COLO668 (cell line): ENCODE measurements around the gene RAB33B.
"Not testable (repeated sequence)": the region's sequence is repeated elsewhere in the genome, so short reads cannot be mapped to it uniquely, and the experiment has no call there.

ENCODE experiments used
- DNase-seq: peaks from one replicate; lab custom pipeline; 2025; ENCODE audit not compliant: unreplicated experiment; lab: John Stamatoyannopoulos, UW

RAB33B gene

DNA sequence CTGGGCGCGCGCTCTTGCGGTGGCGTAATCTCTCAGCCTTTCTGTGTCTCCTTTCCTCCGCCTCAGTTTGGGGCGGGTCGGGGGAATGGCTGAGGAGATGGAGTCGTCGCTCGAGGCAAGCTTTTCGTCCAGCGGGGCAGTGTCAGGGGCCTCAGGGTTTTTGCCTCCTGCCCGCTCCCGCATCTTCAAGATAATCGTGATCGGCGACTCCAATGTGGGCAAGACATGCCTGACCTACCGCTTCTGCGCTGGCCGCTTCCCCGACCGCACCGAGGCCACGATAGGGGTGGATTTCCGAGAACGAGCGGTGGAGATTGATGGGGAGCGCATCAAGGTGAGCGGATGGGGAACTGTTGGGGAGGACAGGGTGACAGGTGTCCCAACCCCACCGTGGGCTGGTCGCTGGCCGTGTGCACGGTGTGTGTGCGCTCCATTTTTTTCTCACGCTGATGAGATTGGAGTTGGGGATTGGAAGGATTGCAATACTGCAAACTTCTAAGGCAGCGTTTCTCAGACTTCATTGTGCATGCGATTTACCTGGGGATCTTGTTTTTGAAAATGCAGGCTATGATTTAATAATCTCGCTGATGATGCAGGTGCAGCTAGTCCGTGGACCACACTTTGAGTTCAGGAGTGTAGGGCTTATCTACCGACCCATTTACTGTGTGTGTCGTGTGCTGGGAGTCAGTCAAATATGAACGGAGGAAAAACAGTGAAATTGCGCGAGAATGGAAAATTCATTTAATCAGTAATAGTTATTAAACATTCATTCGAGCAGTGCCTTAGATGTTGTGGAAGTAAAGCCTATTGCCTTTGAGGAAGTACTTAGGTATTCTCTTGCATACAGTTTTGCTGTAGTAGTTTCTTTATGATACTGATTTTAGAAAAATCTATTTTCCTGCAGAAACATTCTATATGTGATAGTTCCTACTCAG, at the start of gene RAB33B:
TSS of gene RAB33B (plus strand) at position 11 of the 935 bp plus-strand sequence. CDS start at position 86, 75 bp downstream.
- peak; percentile 69 for DNase-seq

DNA sequence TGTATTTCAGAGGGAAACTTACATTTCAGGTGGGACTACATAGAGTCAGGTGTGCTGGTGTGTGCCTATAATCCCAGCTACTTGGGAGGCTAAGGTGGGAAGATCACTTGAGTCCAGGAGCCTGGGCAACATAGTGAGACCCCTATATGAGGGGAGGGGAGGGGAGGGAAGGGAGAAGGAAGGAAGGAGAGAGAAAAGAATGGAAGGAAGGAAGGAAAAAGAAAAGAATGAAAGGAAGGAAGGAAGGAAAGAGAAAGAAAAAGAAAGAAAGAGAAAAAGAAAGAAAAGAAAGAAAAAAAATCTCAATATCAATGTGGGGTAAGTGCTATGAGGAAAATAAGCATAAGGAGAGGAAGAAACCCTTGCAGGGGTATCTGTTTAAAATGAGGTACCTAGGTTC, 43.6 kb upstream of the RAB33B start:
- no peak for DNase-seq

DNA sequence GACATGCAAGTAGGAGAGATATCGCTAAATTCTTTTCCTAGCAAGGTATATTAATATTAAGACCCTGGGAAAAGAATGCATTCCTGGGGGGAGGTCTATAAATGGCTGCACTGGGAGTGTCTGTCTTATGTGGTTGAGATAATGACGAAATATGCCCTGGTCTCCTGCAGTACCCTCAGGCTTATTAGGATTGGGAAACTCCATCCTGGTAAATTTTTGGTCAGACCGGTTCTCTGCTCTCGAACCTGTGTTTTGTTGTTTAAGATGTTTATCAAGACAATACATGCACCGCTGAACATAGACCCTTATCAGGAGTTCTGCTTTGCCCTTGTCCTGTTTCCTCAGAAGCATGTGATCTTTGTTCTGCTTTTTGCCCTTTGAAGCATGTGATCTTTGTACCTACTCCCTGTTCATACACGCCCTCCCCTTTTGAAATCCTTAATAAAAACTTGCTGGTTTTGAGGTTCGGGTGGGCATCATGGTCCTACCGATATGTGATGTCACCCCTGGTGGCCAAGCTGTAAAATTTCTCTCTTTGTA, 39.2 kb upstream of the RAB33B start:
- not testable (repeated sequence) for DNase-seq

DNA sequence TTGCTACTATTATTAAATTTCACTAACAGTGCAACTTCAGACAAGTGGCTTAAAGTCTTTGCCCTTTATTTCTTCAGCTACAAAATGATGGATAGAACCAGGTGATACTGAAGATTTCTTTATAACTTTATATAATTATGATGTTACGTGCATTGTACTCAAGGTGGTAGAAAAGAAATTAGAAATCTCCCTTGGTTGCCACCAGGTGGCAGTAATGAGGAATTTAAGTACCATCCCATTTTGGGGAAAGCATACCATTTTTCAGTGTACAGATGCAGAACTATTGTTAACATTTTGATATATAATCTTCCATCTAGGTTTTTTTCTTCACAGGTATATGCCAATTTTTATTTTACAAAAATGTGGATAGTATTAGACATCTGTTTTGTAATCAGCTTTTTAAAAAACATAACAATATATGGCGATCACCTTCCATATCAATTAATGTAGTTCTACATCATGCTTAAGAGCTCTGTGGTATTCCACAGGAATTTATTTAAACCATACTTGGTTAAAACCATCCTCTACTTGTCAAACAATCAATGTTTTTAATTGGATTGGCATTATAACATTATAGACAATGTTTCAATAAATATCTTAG, 37.7 kb upstream of the RAB33B start:
- DNase-seq, result no peak

DNA sequence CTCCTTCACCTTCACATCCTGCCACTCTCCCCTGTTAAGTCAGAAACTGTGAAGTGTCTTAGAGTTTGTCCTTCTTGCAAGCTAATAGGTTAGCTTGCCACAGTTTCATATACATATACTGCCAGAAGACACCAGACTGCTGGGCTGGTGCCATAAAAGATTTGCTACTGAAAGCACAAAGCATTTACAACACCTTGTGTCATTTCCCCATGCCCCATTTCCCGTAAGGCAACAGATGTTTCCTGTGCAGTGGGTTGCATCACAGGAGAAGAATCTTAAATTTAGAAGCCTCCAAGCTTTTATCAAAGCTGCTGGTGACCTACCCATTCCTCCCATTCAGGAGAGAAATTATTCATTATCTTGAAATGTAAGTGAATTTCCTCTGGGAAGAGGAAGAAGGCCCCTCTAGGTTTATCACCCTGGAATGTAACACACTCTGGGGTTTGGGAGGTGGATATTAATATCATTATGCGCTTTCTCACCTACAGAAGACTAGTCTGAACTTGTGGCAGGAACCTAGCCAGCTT, 34.5 kb upstream of the RAB33B start:
- no peak for DNase-seq

DNA sequence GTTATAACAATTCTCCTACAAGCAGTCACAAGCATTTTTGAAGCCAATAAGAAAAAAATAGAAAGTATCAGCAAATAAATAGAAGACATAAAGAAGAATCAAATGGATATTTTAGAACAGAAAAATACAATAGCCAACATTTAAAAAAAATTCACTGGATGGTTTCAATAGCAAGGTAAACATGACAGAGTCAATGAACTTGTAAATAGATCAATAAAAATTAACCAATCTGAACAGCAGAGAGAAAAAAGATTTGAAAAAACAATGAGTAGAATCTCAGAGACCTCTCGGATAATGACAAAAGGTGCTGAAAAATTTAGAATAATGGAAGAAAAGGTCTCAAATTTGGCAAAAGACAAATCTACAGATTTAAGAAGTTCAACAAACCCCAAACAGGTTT, 33.3 kb upstream of the RAB33B start:
- no peak for DNase-seq

DNA sequence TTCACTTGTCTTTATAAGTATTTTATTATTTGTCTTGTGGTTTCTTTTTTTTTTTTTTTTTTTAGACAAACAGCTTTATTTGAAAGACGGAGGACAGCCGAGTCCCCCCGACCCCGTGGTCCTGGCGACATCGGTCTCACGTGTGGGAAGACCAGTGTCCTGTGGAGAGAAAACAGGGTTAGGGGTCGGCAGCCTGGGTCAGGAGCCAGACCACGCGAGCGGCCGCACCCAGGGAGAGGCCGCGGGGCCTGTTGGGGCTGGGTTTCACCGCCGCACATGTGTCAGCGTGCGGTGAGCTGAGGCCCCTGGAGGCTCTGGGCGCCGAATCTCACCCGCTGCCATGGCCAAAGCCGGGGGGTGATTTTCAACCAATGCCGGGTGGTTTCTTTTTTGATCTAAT, 17.8 kb upstream of the RAB33B start:
- no peak for DNase-seq

DNA sequence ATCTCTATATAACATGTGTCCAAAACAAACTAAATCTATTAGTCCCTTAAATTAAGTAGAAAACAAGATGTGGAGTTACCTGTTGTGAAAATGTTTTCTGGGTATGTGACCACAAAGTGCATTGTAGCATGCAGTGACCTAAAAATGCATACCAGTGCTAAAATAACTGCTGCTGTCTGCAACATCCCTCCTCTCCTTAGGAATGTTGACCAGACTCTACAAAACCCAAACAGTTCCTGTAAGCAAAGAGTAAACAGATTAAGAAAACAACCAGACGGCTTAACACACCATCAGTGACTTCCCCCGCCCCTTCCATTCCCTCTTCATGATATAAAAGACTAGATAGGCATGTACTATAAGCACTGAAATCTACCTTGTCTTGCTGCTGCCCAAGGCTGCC, 15.8 kb upstream of the RAB33B start:
- no peak for DNase-seq

DNA sequence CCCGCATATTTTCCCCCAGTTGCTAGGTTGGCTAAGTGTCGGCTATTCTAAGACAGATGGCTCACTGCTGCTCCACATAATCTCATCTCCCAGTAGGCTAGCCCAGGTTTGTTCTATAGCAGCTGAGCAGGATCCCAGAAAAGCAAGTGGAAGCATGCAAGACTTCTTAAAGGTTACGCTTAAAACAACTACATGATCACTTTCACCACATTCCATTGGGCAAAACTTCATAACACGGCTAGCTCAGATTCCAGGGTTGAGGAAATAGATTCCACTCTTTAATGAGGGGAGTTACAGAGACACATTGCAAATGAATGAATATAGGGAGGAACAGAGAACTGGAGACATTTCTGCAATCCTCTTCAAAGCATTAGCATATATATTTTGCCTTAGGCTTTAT, 12.9 kb upstream of the RAB33B start:
- DNase-seq, result no peak

DNA sequence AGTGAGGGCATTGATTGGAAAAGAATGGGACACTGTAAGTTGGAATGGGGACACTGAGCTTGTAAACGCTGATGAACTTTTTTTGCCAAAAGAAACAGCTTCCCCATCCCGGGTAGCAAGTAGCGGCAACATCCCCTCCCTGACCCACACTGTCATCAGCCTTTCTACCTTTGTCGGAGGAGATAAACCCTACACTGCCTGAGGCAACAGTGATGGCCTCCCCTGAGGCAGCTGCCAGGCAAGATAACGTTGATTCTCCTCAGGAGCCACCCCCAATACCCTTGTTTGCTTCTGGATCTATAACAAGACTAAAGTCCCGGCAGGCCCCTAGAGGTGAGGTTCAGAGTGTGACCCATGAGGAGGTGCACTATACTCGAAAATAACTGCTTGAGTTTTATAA, 10.3 kb upstream of the RAB33B start:
- DNase-seq, result no peak

DNA sequence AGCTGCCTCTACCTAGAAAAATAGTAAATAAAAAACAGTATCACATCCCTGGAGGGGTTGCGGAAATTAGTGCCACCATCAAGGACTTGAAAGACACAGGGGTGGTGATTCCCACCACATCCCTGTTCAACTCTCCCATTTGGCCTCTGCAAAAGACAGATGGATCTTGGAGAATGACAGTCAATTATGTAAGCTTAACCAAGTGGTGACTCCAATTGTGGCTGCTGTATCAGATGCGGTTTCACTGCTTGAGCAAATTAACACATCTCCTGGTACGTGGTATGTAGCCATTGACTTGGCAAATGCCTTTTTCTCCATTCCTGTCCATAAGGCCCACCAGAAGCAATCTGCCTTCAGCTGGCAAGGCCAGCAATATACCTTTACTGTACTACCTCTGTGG, 9.0 kb upstream of the RAB33B start:
- DNase-seq, result not testable (repeated sequence)

DNA sequence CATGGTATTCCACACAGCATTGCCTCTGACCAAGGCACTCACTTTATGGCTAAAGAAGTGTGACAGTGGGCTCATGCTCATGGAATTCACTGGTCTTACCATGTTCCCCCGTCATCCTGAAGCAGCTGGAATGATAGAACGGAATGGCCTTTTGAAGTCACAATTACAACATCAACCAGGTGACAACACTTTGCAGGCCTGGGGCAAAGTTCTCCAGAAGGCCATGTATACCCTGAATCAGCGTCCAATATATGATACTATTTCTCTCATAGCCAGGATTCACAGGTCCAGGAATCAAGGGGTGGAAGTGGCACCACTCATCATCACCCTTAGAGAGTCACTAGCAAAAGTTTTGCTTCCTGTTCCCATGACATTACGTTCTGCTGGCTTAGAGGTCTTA, 6.8 kb upstream of the RAB33B start:
- DNase-seq, result not testable (repeated sequence)

DNA sequence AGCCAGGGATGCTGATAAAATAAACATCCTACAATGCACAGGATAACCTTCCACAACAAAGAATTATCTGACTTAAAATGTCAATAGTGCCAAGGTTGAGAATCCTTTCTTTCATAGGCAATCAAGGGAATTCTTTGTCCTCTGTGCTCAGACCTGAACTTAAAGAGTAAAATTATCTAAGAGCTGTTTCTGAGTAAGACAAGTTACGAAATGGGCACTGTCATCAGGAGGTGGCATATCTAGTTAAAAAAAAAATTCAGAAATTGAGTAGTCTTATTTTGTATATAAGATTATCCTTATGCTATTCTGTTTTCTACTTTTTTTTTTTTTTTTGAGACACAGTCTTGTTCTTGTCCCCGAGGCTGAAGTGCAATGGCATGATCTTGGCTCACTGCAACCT, 3.3 kb upstream of the RAB33B start:
- no peak for DNase-seq

DNA sequence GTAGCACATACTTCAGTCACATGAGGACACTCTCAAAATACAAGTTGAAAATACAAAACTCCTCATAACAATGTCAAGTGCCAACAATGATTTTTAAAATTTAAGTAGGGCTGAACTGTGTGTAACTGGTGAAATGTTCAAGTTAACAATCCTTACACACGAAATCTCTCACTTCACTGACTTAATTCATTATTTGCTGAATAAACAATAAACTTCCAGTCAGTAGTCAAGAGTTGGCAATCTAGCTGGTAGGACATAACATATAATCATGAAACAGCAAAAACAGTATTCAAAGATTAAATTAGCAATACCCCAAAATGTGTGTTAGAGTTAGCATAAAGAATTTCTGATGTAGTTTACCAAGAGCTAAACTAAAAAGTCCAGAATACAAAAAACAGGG, 1.9 kb upstream of the RAB33B start:
- DNase-seq, result no peak

DNA sequence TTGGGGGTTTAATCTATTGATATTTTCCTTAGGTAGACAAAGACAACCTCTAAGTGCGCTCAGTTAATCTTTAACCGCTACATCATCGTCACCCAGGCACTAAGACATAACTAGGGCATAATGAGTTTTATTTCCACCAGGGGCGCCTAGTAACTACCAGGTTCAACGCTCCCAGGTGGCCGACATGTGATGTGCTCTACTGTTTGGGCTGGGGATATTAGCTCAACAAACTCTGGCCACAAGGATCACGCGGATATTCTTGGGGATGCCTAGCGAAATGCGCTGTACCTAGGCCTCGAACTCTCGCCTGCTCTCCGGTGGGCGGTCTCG, 915 bp upstream of the RAB33B start:
- DNase-seq, result peak; percentile 73

DNA sequence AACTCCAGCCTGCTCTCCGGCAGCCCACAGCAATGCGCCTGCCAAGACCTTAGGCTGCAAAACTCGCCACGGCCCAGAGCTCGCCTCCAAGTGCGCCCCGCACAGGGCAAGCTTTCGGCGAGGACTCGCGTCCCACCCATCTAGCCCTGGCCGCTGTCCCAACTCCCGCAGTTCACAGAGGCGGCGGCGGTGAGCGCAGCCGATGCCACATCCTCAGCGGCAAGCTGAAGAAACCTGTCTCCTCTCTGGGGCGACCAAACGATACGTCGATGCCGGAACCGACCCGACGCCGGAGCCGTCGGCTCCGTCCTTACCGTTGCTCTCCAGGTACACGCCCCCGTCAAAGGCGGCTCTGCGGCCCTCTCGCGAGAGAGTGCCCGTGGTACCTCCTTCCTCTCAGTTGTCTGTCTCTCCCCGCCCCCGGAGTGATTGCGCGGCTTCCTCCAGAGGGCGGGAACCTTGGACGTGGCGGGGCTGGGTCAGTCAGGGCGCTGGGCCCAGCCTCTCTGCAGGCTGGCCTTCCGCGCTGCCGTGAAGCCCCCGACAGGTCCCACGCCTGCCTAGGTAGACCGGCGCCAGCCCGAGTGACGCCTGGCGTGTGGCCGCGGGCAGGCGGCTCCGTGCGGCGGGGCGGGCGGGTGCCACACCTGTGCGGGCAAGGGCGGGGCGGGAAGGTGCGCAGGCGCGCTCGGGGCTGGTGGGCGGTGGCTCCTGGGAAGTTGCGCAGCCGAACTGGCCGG, 380 bp upstream of the RAB33B start:
- DNase-seq, result peak; percentile 96

DNA sequence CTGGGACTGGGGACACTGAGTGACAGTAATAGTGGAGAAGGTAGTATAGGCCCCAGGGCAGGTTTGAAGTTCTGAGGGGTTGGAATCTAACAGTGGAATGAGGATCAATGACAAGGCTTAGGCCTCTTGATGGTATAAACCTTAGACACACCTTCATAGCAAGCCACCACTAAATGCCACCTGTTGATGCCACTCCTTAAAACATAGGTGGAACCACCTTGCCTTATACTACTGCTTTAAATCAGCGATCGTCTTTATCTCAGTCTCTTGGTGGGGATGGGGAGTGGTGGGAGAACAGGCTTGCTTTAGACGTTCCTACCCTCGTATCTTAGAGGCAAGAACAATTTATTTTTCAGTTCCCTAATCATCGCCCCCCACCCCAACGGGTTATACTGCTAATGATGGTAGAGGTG, 1.2 kb downstream of the RAB33B start:
- no peak for DNase-seq

DNA sequence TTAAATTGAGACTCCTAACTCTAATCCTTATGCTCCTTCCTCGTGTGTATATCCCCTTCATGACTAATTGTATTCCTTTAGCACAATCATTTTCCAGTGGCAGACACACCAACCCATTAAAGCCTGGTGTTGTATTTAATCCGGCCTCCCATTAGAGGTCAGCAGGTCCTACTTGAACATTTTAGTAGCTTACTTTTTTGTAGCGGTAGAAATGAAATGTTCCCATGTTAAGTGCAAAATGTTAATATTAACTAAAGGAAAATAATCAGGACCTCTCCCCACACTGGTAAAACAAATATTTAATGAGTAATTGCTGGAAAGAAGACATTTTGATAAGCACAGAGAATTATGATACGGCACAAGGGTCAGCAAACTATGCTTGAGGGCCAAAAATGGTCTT, 3.4 kb downstream of the RAB33B start:
- no peak for DNase-seq

DNA sequence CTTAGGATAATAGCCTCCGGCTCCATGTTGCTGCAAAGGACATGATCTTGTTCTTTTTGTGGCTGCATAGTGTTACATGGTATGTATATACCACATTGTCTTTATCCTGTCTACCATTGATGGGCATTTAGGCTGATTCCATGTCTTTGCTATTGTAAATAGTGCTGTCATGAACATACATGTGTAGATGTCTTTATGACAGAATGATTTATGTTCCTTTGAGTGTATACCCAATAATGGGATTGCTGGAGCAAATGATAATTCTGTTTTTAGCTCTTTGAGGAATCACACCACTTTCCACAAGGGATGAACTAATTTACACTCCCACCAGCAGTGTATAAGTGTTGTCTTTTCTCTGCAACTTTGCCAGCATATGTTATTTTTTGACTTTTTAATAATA, 4.6 kb downstream of the RAB33B start:
- no peak for DNase-seq

DNA sequence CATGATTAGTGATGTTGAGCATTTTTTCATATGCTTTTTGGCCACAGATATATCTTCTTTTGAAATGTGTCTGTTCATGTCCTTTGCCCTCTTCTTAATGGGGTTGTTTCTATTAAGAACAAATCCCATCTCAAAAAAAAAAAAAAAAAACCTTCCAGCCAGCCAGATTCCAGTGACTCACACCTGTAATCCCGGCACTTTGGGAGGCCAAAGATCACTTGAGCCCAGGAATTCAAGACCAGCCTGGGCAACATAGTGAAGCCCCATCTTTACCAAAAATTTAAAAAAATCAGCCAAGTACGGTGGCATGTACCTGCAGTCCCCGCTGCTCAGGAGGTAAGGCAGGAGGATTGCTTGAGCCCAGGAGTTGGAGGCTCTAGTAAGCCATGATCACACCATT, 5.1 kb downstream of the RAB33B start:
- DNase-seq, result no peak

DNA sequence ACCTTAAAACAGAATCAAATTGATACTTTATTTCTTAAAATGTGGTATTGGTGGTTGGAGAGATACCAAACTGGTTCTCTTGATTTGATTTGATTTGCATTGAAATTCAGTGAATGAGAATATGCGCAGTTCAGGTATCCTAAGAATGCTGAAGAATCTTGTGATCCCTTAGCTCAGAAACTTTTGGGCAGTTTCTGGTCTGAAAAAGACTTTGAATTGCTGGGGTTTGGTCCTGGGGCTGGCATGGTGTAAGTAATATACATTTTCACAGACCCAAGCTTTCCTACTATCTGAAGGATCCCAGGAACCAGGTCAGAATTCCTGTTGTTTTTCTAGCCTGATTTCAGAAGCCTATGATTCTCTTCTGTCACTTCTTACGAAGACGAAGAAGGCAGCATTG, 6.6 kb downstream of the RAB33B start:
- DNase-seq, result no peak
